ENCODE results near the gene LIN7A.

GRCh38 chr12:80895240-80895639, 42.5 kb downstream of the LIN7A start:
- TF ChIP-seq CTCF (IDR thresholded peaks at IDR 0.05): no peak
- no peak for TF ChIP-seq POLR2A (IDR thresholded peaks at IDR 0.05)

Measured in transverse colon (tissue), 3 donors.